ENCODE data around the gene MEF2A. TPM values are rescaled to one million over a fixed set of nuclear protein-coding genes. Genes with fewer than 3 reads are reported as not detected.

MEF2A gene
- total RNA-seq, 1 experiment from 2014 or later = 29.6 TPM

GRCh38 chr15:99677540-99678134 is 111.9 kb downstream of the MEF2A start:
- no peaks in the 10 kb centered on the region for H3K4me1 ChIP-seq (ENCODE audit: control insufficient read depth in 1 of 2, insufficient read depth in 2 of 2, low read length in 2 of 2)
- no TSS peak for BruUV-seq (replicated peaks)
- no peaks in the 10 kb centered on the region for H4K20me1 ChIP-seq (ENCODE audit: insufficient read depth)
- no peak overlapping the region for H2AFZ ChIP-seq (ENCODE audit: low read depth, low read length, poor library complexity, severe bottlenecking)
- no peaks in the 10 kb centered on the region for H3K27me3 ChIP-seq (ENCODE audit: insufficient read depth, low read length)
- POLR2A ChIA-PET = no interaction called here
- H3K36me3 ChIP-seq (ENCODE audit: control insufficient read depth in 1 of 2, insufficient read depth in 2 of 2, low read length in 2 of 2) = 0 out of 4 replicates have a peak, but pooled peaks cover 0 to 7% of the 10 kb centered on the region in 2 experiments
- H3K9me2 ChIP-seq (ENCODE audit: insufficient read depth) = no peaks in the 10 kb centered on the region
- intact Hi-C loops (cut with micrococcal nuclease) = no loop called here
- TF ChIP-seq SIN3A (IDR thresholded peaks at IDR 0.05; ENCODE audit: low read depth) (no peak), EZH2phosphoT487 (IDR thresholded peaks at IDR 0.05; ENCODE audit: borderline replicate concordance) (no peak), REST (IDR thresholded peaks at IDR 0.05; ENCODE audit: low read depth) (no peak), FOSL1 (IDR thresholded peaks at IDR 0.05; ENCODE audit: low read depth) (no peak), JUND (IDR thresholded peaks at IDR 0.05) (no peak), CBX3 (IDR thresholded peaks at IDR 0.05; ENCODE audit: low read depth) (no peak), ATF3 (IDR thresholded peaks at IDR 0.05) (no peak), EZH2 (IDR thresholded peaks at IDR 0.05) (no peak), ELF1 (IDR thresholded peaks at IDR 0.05; ENCODE audit: borderline replicate concordance, low read depth) (no peak), ZFX (IDR thresholded peaks at IDR 0.05) (no peak), TCF7L2 (IDR thresholded peaks at IDR 0.05; ENCODE audit: borderline replicate concordance, extremely low read depth, insufficient read depth, insufficient read length) (no peak), EGR1 (IDR thresholded peaks at IDR 0.05; ENCODE audit: low read depth) (no peak), POLR2A (IDR thresholded peaks at IDR 0.05; ENCODE audit: borderline replicate concordance, extremely low read depth, insufficient read depth, insufficient read length) (no peak), POLR2AphosphoS5 (IDR thresholded peaks at IDR 0.05; ENCODE audit: low read depth, low read length) (no peak), SRF (IDR thresholded peaks at IDR 0.05; ENCODE audit: low read depth) (no peak), ZNF274 (IDR thresholded peaks at IDR 0.05; ENCODE audit: low read depth, low read length) (no peak), CEBPB (IDR thresholded peaks at IDR 0.05; ENCODE audit: low read depth) (no peak)
- TF ChIP-seq, protein P1, sequence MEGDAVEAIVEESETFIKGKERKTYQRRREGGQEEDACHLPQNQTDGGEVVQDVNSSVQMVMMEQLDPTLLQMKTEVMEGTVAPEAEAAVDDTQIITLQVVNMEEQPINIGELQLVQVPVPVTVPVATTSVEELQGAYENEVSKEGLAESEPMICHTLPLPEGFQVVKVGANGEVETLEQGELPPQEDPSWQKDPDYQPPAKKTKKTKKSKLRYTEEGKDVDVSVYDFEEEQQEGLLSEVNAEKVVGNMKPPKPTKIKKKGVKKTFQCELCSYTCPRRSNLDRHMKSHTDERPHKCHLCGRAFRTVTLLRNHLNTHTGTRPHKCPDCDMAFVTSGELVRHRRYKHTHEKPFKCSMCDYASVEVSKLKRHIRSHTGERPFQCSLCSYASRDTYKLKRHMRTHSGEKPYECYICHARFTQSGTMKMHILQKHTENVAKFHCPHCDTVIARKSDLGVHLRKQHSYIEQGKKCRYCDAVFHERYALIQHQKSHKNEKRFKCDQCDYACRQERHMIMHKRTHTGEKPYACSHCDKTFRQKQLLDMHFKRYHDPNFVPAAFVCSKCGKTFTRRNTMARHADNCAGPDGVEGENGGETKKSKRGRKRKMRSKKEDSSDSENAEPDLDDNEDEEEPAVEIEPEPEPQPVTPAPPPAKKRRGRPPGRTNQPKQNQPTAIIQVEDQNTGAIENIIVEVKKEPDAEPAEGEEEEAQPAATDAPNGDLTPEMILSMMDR (IDR thresholded peaks at IDR 0.05 in 2 of 3, conservative IDR thresholded peaks at IDR 0.05 in 1 of 3; ENCODE audit: borderline replicate concordance in 1 of 3, insufficient read depth in 1 of 3, low read depth in 2 of 3, low read length in 2 of 3) = no peak
- TF ChIP-seq, protein P2, sequence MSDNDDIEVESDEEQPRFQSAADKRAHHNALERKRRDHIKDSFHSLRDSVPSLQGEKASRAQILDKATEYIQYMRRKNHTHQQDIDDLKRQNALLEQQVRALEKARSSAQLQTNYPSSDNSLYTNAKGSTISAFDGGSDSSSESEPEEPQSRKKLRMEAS (IDR thresholded peaks at IDR 0.05) = no peak
- no peak overlapping the region for H3K4me3 ChIP-seq (replicated peaks in 1 of 2; ENCODE audit: low read depth in 1 of 2, low read length in 2 of 2)
- no peaks in the 10 kb centered on the region for H3K79me2 ChIP-seq (ENCODE audit: insufficient read depth, low read length)
- CTCF ChIA-PET = no interaction called here
- ATAC-seq (no peak), DNase-seq (ENCODE audit: low read depth, low spot score) (no peak)
- no peak overlapping the region for H3K27ac ChIP-seq (ENCODE audit: low read depth, low read length)
- no peaks in the 10 kb centered on the region for H3K9me3 ChIP-seq (ENCODE audit: control insufficient read depth in 1 of 2, insufficient read depth in 1 of 2, low read depth in 1 of 2, low read length in 2 of 2)
- RAD21 ChIA-PET (ENCODE audit: low non-redundant PET in 1 of 2, low total read pairs in 2 of 2, uncharacterized antibody in 2 of 2, unreplicated experiment in 2 of 2) = no interaction called here
- no peak overlapping the region for H3K4me2 ChIP-seq (ENCODE audit: low read length)
- no peak overlapping the region for H3K9ac ChIP-seq (ENCODE audit: low read length)
